Tongue (tissue), 2 donors: ENCODE measurements around the gene CELSR1. TPM values are rescaled to one million over a fixed set of nuclear protein-coding genes. Genes with fewer than 3 reads are reported as not detected.

Experiments used
- DNase-seq: peaks from one replicate; pipeline ENCODE4 v3.0.0-alpha.2; 2015
- total RNA-seq: library from RNA; depleted of rRNA; stranded (reverse); fragments of >200 nt; gene quantifications from one replicate; pipeline ENCODE4 v1.2.3, GENCODE V29; 2014

The CELSR1 gene, protein sequence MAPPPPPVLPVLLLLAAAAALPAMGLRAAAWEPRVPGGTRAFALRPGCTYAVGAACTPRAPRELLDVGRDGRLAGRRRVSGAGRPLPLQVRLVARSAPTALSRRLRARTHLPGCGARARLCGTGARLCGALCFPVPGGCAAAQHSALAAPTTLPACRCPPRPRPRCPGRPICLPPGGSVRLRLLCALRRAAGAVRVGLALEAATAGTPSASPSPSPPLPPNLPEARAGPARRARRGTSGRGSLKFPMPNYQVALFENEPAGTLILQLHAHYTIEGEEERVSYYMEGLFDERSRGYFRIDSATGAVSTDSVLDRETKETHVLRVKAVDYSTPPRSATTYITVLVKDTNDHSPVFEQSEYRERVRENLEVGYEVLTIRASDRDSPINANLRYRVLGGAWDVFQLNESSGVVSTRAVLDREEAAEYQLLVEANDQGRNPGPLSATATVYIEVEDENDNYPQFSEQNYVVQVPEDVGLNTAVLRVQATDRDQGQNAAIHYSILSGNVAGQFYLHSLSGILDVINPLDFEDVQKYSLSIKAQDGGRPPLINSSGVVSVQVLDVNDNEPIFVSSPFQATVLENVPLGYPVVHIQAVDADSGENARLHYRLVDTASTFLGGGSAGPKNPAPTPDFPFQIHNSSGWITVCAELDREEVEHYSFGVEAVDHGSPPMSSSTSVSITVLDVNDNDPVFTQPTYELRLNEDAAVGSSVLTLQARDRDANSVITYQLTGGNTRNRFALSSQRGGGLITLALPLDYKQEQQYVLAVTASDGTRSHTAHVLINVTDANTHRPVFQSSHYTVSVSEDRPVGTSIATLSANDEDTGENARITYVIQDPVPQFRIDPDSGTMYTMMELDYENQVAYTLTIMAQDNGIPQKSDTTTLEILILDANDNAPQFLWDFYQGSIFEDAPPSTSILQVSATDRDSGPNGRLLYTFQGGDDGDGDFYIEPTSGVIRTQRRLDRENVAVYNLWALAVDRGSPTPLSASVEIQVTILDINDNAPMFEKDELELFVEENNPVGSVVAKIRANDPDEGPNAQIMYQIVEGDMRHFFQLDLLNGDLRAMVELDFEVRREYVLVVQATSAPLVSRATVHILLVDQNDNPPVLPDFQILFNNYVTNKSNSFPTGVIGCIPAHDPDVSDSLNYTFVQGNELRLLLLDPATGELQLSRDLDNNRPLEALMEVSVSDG (N-terminal part only)
- total RNA-seq = 18.1 TPM

DNA sequence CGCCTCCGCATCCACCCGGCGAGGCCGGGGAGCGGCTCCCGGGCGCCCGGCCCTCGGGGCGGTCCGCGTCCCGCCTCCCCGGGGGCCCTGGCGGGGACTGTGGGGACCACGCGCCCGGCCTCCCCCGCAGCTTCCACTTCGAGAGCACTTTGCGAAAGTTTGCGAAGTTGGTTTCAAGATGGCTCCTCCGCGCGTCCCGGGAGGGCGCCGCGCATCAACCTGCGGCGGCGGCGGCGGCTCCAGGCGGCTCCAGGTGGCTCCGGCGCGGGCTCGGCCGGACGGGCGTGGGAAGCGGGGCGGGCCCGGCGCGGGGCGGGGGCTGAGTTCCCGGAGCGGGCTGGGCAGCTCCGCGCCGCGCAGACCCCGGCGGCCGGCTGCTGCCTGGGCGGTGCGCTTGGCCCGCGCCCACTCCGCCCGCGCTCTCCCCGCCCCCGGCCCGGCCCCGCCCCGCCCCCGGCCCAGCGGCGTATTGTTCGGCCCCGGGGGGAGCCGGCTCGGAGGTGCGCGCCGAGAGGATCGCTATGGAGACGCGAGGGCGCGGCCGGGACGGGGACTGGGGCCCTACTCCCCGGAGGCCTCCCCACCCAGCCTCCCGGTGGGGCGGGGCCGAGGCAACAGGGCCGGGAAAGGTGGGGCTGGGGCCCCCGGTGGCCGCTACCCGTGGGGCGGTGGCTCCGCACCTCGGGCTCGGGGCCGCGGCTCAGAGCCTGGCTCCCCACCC lies at the start of gene CELSR1:
Gene CELSR1, minus strand, starts transcription at position 396 of the 721 bp plus-strand sequence. CDS start 450 bp downstream, outside the sequence.
- peak; percentile 66 for DNase-seq

GRCh38 chr22:46587061-46587460 lies 49.6 kb upstream of the CELSR1 start:
- no peak for DNase-seq

GRCh38 chr22:46586531-46587011 lies 49.2 kb upstream of the CELSR1 start:
- no peak for DNase-seq

DNA sequence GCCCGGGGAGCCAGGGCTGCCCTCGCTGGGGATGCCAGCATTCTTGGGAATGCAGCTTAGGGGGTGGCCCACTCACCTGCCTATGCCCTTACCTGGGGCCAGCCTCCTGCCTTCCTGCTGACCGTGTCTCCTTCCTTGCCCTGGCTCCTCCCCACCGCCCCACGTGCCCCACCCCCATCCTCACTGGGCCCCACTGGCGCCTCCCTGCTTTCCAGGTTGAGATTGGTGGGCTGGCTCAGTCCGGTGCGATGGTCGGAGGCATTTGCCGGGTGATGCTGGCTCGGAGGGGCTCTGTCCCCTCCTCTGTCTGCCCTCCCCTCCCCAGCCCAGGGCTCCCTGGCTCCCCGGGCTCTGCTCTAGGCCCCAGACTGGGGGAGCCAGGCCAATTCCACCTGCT lies 48.7 kb upstream of the CELSR1 start:
- no peak for DNase-seq

DNA sequence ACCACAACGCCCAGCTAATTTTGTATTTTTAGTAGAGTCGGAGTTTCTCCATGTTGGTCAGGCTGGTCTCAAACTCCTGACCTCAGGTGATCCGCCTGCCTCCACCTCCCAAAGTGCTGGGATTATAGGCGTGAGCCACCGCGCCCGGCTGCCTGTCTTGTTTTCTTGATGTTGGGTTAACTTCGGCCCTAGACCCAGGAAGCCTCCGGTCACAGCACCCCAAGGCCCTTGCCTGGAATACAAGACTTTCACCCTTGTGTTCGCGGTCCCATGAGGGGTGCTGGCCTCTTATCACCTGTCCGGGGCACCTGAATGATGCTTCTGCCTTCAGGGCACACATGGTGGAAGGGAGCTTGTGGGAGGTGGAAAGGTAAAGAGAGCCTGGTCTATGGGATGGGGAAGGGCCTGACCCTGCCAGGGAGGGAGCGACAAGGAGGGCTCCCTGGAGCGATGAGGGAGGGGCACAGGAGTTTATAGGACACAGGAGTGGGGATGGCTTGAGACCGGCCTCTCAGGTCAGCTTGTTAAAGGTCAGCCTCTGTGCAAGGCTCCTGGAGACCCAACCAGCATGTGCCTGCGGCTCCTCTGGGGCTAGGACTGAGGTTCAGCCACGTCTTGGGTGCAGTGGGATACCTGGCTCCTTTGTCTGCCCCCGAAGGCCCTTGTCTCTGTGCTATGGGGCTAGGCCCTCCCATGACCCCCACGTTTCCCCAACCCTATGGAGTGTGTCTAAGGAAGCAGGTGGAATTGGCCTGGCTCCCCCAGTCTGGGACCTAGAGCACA lies 48.1 kb upstream of the CELSR1 start:
- DNase-seq = no peak

- peak; percentile 35 for DNase-seq
Measured at GRCh38 chr22:46584081-46584921, 46.9 kb upstream of the CELSR1 start.

- DNase-seq = no peak
Measured at GRCh38 chr22:46583571-46583970, 46.2 kb upstream of the CELSR1 start.

DNA sequence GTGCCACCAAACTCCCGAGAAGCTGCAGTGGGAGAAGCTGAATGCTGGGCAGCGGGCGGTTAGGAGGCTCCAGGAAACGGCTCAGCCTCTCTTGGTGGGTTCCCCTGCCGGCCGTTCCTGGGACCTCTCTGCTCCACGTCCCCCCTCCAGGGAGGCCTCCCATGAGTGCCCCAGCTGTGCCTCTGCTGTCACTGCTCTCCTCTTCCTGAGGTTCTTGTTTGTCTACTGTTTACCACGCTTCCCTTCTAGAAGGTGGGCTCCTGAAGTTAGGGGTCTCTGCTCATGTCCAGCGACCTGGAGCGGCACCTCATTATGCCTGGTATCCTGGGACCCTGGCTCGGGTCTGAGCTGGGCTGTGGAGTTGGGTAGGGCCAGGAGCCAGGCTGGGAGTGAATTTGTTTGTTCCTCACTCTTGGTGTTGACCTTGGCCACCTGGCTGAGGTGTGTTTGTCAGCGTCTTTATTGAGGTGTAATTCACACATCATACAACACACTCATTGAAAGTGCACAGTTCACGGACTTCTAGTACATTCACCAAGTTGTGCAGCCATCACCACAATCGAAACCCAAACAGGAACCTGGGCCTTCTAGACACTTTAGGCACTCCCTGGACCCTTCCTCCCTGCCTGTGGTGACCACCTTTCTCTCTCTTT lies 45.0 kb upstream of the CELSR1 start:
- no peak for DNase-seq

DNA sequence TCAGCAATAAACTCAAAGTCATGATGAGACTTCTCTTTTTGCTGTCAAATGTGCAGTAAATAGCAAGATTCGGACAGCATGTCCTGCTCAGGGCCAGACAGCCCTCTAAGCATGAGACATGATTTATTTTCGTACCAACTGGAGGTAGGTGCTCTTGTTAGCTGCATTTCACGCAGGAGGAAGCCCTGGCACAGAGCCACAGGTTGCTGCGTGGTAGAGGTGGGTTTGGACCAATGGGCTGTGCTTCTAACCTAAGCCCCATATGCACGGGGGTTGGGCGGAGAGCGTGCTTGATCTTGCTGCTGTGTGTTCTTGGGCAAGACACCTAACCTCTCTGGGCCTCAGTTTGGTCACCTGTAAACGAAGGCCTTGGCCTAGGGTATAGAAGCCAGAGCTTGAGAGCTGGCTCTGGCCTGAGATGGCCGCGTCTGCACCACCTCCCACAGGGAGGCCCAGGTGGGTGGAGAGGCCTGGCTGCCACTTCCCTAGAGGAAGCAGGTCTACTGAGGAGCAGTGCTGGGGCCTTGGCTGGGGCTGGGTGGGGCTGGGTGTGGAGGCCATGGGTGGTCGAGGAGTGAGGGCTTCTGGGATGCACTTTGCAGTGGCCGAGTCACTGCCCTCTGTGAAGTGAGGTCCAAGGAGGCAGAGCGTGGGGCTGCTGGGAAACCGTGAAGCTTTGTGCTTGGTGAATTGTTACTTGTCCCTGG lies 44.3 kb upstream of the CELSR1 start:
- DNase-seq = no peak

DNA sequence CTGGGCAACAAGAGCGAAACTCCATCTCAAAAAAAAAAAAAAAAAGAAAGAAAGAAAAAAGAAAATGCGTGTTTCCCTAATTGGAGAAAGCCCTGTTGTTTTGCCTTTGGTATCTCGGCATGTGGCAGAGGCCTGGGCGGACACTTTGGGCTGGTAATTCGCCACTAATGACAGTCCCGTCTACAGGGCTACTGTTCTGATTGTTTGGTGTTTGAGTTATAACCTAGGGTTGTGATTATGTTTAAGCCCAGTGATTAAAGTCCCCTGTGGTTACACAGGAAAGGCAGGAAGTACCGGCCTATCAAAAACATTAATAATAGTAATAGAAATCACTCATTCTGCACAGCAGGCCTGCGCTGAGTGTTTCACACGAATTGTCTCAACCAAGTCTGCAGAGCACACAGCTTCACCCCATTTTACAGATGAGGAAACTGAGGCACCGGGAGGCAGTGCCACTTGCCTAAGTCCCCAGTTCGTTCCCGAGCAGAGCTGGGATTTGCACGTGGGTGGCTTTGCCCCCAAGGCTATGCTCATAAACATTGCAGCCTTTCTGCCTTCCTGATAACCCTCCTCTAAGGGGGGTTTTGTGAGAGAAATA lies 43.6 kb upstream of the CELSR1 start:
- no peak for DNase-seq

DNA sequence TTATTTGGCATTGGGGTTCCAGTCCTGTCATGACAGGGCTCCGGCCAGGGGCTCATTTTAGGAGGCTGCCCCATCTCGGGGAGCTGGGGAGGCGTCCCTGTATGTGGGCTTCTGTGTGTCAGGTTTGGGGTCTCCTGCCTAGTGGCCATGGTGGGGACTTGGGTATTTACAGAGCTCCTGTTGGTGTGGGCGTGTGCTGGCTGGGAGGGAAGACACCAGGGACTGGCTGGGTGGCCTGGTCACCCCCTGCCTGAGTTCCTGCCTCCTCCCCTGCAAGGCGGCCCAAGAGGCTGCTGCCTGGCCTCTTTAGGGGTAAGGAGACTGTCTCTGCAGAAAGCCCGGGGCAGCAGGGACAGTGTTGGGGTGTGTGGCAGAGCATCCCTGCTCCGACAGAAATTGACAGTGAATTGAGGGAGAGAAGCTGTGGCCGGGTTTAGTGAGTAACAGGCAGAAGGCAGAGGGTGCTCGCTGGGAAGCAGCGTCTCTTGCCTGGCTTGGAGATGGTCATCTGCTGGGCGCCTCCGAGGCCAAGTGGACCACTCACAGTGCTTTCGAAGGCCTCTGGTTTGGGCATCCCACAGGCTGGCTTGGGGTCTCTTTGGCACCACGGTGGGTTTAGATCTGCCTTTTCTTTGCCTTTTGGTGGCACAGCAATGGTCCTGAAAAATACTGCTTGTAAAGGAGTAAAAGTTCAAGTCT lies 42.5 kb upstream of the CELSR1 start:
- no peak for DNase-seq

DNA sequence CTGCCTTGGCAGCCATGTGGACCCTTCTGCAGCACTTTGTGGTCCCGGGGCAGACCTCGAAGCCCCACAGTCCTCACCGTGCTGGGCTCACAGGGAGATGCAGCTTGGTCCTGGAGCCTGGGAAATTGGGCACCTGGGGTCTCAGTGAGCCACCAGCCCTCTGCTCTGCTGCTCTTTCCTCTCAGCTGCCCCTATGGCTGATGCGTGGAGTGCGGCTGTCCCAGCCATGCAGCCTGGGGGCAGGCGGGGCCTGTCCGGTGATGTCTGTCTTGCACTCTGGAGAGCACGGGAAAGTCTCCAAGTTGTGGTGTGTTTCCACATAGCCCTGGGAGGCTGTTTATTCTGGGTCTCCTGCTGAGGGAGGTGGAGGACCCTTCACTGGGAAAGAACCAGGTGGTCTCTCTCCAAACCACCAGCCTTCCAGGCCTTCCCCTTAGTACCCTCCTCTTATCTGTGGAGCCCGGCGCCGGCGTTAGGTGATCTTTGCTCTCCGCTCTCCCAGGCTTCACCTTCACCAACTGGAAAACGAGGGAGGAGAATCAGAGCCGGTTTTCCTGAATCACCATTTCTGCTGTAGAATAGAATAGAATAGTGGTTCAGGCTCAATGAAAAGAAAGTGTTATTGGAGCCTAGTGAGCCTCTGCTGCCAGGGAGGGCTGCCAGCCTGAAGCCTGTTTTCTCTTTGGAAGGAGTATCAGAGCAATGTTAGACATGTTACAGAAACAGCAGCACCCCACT lies 41.6 kb upstream of the CELSR1 start:
- peak; percentile 48 for DNase-seq

DNA sequence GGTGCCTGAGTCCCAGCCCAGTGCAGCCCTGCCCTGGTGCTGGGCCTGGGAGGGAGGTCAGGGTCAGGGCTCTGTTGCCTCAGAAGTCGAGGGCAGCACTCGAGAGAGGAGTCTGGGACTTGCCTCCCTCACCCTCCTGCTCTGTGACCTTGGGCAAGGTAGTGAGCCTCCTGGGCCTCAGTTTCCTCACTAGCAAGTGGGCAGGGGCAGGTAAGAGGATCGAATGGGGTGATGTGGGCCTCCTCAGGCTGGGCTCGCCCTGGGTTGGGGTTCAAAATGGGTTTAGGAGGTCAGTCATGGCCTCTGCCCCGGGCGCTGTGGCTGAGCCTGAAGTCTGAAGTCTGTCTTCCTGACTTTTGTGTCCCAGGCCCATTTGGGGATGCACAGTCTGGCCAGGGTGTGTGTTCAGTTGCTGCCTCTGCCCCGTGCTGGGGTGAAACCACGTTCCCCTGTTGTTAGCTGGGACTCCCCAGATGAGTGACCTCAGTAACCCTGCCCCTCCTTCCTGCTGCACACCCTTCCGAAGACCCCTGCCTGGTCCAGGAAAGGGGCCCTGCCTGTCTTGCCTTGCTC lies 40.9 kb upstream of the CELSR1 start:
- no peak for DNase-seq

- no peak for DNase-seq
Measured at GRCh38 chr22:46577368-46578249, 40.2 kb upstream of the CELSR1 start.

- DNase-seq = peak; percentile 78
Measured at GRCh38 chr22:46576556-46577367, 39.3 kb upstream of the CELSR1 start.
